GM12892 (cell line): ENCODE data around the gene SLN.

Experiments used
- POLR2A ChIP-seq: IDR thresholded peaks from 2 replicates; pipeline ENCODE4 v1.6.1; 2011; ENCODE audit warnings: low read depth, low read length, control low read depth
- POLR2AphosphoS5 ChIP-seq: IDR thresholded peaks from 2 replicates; pipeline ENCODE4 v1.6.1; 2011; ENCODE audit warnings: low read depth, low read length, control low read depth

- TF ChIP-seq POLR2A (no peak), POLR2AphosphoS5 (no peak)
These were observed 1.2 kb upstream of the SLN start for GRCh38 chr11:107713009-107713408.
